Peyer's patch (tissue), 4 donors: ENCODE data around the gene TRAK1.
A peak's percentile ranks its signal among the peaks of the same experiment; 100 is the strongest.

Experiments used
- CTCF ChIP-seq, 6 experiments: fragments of 450-650 bp in 4 of 6; fragments of 200-600 bp in 2 of 6; sonication (generic) in 1 of 6; IDR thresholded peaks; one replicate each; pipeline ENCODE4 v1.5.1; 2017 to 2019; ENCODE audit warnings: antibody characterized with exemption in 6 of 6, mild to moderate bottlenecking in 3 of 6, moderate library complexity in 1 of 6
- POLR2A ChIP-seq, 2 donors: fragments of 450-650 bp; IDR thresholded peaks; one replicate each; pipeline ENCODE4 v1.5.1; 2017; ENCODE audit warnings: antibody characterized with exemption in 2 of 2, mild to moderate bottlenecking in 2 of 2, moderate library complexity in 2 of 2

- peak in 1 of 6 experiments; percentile 3 for TF ChIP-seq CTCF (IDR thresholded peaks at IDR 0.05)
- no peak for TF ChIP-seq POLR2A (IDR thresholded peaks at IDR 0.05)
These were observed 172.5 kb downstream of the TRAK1 start for GRCh38 chr3:42263354-42264346.
